ENCODE measurements around the gene SUPT3H. TPM values are rescaled to one million over a fixed set of nuclear protein-coding genes. Genes with fewer than 3 reads are reported as not detected.
"Not testable (repeated sequence)": the region's sequence is repeated elsewhere in the genome, so short reads cannot be mapped to it uniquely, and the experiment has no call there.

The SUPT3H gene
- total and polyA plus RNA-seq, 2 of the 13 experiments (the other 11 are each of a cell fraction or from before 2014, with no cell fraction given) = 11.9 to 36.1 TPM

DNA sequence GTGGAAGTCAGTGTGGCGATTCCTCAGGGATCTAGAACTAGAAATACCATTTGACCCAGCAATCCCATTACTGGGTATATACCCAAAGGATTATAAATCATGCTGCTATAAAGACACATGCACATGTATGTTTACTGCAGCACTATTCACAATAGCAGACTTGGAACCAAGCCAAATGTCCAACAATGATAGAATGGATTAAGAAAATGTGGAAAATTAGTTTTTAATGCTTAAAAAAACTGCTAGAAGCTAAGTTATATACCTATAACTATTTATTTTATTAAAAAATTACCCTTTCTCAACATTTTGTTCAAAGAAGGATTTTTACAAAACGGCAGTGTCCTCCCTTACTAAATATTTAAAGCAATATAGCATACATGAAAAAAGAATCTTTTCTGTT, 335.1 kb downstream of the SUPT3H start:
- WGBS (ENCODE audit: low lambda C conversion rate) = 95% methylated on average over 2 of the region's 2 CpGs
- BruUV-seq (replicated peaks); H3K9me3 ChIP-seq (ENCODE audit: low read length); H2AFZ ChIP-seq (ENCODE audit: low read length); FAIRE-seq; in situ Hi-C loops (cut with HindIII; ENCODE audit: extremely low pct_ligation_motif_present, low pct_unique_long_range_greater_than_20kb); DNase-seq (ENCODE audit: low spot score); ATAC-seq; POLR2A ChIA-PET; H4K20me1 ChIP-seq (ENCODE audit: insufficient read depth, low read length); H3K36me3 ChIP-seq (replicated peaks in 1 of 2; ENCODE audit: control insufficient read depth in 1 of 2, insufficient read depth in 2 of 2, low read length in 2 of 2); H3K27ac ChIP-seq (ENCODE audit: extremely low read length, insufficient read depth, low read length); H3K79me2 ChIP-seq (ENCODE audit: insufficient read depth, low read length); H3K27me3 ChIP-seq (ENCODE audit: control insufficient read depth in 1 of 2, insufficient read depth in 2 of 2, low read length in 2 of 2); H3K4me3 ChIP-seq (replicated peaks in 1 of 3; ENCODE audit: insufficient read depth in 1 of 3, low read depth in 2 of 3, low read length in 3 of 3); H3K9ac ChIP-seq (ENCODE audit: insufficient read depth, low read depth, low read length); H3K4me2 ChIP-seq (ENCODE audit: low read depth, low read length); CTCF ChIA-PET (ENCODE audit: low intra/inter-chr PET ratio, low total read pairs): not testable (repeated sequence)
- H3K4me1 ChIP-seq (ENCODE audit: insufficient read depth, low read length) = peaks cover 22% of the 10 kb centered on the region
- intact Hi-C loops (cut with micrococcal nuclease; ENCODE audit: unreplicated experiment) = loop anchor here (5.0 kb wide), 1 partner anchor 155 kb away; no protein-coding TSS in a partner anchor

DNA sequence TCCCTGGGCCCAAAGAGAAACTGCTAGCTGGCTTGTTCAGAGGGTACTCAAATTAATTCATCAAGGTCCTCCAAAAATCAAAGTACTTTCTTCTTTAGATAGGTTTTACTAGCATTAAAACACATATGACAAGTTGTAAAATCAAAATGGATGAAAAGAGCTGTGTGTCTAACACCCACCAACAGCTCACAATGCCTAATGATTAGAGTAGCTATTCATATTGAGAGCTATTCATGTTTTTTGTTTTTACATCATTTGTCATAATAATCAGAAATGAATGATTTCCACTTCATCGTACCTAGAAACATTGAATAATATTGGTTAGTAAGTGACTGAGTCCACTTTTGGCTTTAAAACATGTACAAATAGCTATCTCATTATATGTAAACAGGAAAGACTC, 339.5 kb downstream of the SUPT3H start:
- Histone ChIP-seq H3K4me2 (ENCODE audit: low read depth, low read length) (no peak overlapping the region), H3K9ac (ENCODE audit: insufficient read depth, low read depth, low read length) (no peak overlapping the region), H3K36me3 (replicated peaks in 1 of 2; ENCODE audit: control insufficient read depth in 1 of 2, insufficient read depth in 2 of 2, low read length in 2 of 2) (no peaks in the 10 kb centered on the region), H3K27ac (ENCODE audit: extremely low read length, insufficient read depth, low read length) (no peak overlapping the region), H3K27me3 (ENCODE audit: control insufficient read depth in 1 of 2, insufficient read depth in 2 of 2, low read length in 2 of 2) (no peaks in the 10 kb centered on the region), H3K9me3 (ENCODE audit: low read length) (no peaks in the 10 kb centered on the region), H3K4me3 (replicated peaks in 1 of 3; ENCODE audit: insufficient read depth in 1 of 3, low read depth in 2 of 3, low read length in 3 of 3) (no peak overlapping the region), H2AFZ (ENCODE audit: low read length) (no peak overlapping the region), H3K4me1 (ENCODE audit: insufficient read depth, low read length) (peaks cover 2% of the 10 kb centered on the region), H4K20me1 (ENCODE audit: insufficient read depth, low read length) (no peaks in the 10 kb centered on the region), H3K79me2 (ENCODE audit: insufficient read depth, low read length) (no peaks in the 10 kb centered on the region)
- FAIRE-seq (no peak), DNase-seq (ENCODE audit: low spot score) (no peak), ATAC-seq (no peak)
- POLR2A ChIA-PET = no interaction called here
- in situ Hi-C loops (cut with HindIII; ENCODE audit: extremely low pct_ligation_motif_present, low pct_unique_long_range_greater_than_20kb) = no loop called here
- BruUV-seq (replicated peaks) = no TSS peak
- TF ChIP-seq ZNF569 (CRISPR knock-in tag; IDR thresholded peaks at IDR 0.05; ENCODE audit: borderline replicate concordance) (no peak), MIER3 (CRISPR knock-in tag; IDR thresholded peaks at IDR 0.05; ENCODE audit: borderline replicate concordance) (no peak), MXI1 (IDR thresholded peaks at IDR 0.05; ENCODE audit: borderline replicate concordance, low read depth, low read length) (no peak), ZNF451 (CRISPR knock-in tag; IDR thresholded peaks at IDR 0.05) (no peak), TP53 (CRISPR knock-in tag; conservative IDR thresholded peaks at IDR 0.05) (no peak)
- TF ChIP-seq, protein P1, sequence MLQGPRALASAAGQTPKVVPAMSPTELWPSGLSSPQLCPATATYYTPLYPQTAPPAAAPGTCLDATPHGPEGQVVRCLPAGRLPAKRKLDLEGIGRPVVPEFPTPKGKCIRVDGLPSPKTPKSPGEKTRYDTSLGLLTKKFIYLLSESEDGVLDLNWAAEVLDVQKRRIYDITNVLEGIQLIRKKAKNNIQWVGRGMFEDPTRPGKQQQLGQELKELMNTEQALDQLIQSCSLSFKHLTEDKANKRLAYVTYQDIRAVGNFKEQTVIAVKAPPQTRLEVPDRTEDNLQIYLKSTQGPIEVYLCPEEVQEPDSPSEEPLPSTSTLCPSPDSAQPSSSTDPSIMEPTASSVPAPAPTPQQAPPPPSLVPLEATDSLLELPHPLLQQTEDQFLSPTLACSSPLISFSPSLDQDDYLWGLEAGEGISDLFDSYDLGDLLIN (CRISPR knock-in tag; IDR thresholded peaks at IDR 0.05; ENCODE audit: borderline replicate concordance) = no peak
- intact Hi-C loops (cut with micrococcal nuclease; ENCODE audit: unreplicated experiment) = no loop called here
- CTCF ChIA-PET (ENCODE audit: low intra/inter-chr PET ratio, low total read pairs) = no interaction called here
- WGBS (ENCODE audit: low lambda C conversion rate) = 95% methylated on average over 1 of the region's 1 CpG

All from HepG2 (cell line).